Fibroblast of the aortic adventitia (primary cell): ENCODE results near the gene TRIM38. TPM values are rescaled to one million over a fixed set of nuclear protein-coding genes. Genes with fewer than 3 reads are reported as not detected.

Experiments
- DNase-seq: peaks from one replicate; pipeline ENCODE4 v3.0.0-alpha.2; 2010; ENCODE audit warnings: low read depth
- H3K4me3 ChIP-seq: 2 replicates; pipeline ENCODE4 v1.5.1; 2011; ENCODE audit warnings: low read depth, mild to moderate bottlenecking, control low read depth, low read length, moderate library complexity
- total RNA-seq: library from RNA; depleted of rRNA; stranded (reverse); fragments of >200 nt; gene quantifications from 2 replicates; pipeline ENCODE4 v1.2.3, GENCODE V29; 2012; ENCODE audit warnings: low replicate concordance
- TF ChIP-seq, protein P1 (sequence below): IDR thresholded peaks from 2 replicates; pipeline ENCODE4 v1.5.1; 2011; ENCODE audit warnings: mild to moderate bottlenecking, low read length, control low read depth, inconsistent platforms; ENCODE audit not compliant: insufficient read depth

The TRIM38 gene
- total RNA-seq, 1 donor: 12.0 TPM

DNA sequence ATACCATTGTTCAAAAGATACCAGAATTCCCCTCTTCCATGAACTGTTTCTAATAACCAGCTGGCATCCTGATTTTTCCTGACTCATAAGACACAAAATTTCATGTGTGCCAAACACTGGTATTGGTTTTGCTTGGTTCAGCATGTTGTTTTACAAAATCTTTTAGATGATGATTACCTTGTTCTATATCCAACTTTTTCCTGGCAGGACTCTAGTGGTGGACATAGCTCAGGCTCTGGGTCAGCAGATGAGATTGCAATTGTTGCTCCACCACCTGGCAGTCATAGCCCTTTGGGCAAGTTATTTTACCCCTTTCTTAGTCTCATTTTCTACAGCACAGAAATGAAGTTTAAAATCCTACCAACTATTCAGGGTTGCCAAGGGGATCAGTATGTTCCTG is 6.2 kb downstream of the TRIM38 start:
- TF ChIP-seq, protein P1, sequence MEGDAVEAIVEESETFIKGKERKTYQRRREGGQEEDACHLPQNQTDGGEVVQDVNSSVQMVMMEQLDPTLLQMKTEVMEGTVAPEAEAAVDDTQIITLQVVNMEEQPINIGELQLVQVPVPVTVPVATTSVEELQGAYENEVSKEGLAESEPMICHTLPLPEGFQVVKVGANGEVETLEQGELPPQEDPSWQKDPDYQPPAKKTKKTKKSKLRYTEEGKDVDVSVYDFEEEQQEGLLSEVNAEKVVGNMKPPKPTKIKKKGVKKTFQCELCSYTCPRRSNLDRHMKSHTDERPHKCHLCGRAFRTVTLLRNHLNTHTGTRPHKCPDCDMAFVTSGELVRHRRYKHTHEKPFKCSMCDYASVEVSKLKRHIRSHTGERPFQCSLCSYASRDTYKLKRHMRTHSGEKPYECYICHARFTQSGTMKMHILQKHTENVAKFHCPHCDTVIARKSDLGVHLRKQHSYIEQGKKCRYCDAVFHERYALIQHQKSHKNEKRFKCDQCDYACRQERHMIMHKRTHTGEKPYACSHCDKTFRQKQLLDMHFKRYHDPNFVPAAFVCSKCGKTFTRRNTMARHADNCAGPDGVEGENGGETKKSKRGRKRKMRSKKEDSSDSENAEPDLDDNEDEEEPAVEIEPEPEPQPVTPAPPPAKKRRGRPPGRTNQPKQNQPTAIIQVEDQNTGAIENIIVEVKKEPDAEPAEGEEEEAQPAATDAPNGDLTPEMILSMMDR: no peak
- DNase-seq: peak; percentile 84
- no peak overlapping the region for H3K4me3 ChIP-seq

DNA sequence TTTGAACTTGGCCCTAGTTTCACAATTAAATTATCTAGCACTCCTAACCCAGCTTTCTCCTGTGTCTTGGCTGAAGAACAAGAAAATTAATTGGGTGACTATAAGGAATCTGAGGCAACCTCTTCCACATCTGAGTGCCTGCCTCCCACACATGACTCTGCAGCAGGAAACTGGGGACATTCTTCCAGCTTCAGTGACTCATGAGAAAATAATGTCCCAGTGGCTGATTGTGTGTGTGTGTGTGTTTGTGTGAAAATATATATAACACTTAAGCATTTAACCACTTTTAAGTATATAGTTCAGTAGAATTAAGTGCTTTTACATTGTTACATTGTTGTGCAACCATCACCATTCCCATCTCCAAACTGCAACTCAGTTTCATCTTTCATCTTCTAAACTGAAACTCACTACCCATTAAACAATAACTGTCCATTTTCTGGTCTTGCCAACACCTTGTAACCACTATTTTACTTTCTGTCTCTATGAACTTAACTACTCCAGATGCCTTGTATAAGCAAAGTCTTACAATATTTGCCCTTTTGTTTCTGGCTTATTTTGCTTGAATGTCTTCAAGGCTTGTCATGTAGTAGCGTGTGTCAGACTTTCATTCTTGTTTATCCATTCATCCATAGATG is 8.7 kb downstream of the TRIM38 start:
- no peak overlapping the region for H3K4me3 ChIP-seq
- TF ChIP-seq, protein P1: no peak
- peak; percentile 93 for DNase-seq

DNA sequence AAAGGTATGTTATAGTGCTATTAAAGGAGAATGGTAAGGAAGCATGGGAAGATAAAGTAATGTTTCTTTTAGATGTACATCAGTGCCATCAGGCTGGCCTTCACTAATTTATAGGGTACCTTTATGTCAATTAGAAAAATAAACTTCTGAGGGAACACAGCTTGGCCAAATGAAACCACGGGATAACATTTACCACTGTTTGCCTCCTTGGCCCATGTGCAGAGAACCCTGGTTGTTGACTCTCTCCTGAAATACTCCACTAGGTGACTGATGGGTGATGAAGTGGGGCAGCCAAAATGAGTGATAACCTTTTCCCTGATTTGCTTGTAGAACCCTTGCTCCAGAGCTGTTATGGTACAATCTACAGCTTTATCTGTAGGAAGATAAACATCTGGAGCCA is 9.5 kb downstream of the TRIM38 start:
- TF ChIP-seq, protein P1: no peak
- no peak overlapping the region for H3K4me3 ChIP-seq
- DNase-seq: no peak

DNA sequence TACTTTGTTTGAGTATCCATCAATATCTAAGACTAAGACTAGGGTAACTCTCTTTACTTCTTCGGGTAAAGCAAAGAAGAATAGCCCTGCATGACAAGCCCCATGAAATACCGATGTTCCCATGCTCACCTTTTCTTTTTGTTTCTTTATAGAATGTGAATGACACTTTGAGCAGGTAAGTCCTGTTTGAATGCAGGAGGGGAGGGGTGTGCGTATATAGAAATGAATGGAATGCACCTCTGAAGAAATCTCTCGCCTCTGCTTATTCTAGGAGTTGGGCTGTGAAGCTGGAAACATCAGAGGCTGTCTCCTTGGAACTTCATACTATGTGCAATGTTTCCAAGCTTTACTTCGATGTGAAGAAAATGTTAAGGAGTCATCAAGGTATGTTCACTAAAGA is 10.3 kb downstream of the TRIM38 start:
- TF ChIP-seq, protein P1: no peak
- DNase-seq: no peak

DNA sequence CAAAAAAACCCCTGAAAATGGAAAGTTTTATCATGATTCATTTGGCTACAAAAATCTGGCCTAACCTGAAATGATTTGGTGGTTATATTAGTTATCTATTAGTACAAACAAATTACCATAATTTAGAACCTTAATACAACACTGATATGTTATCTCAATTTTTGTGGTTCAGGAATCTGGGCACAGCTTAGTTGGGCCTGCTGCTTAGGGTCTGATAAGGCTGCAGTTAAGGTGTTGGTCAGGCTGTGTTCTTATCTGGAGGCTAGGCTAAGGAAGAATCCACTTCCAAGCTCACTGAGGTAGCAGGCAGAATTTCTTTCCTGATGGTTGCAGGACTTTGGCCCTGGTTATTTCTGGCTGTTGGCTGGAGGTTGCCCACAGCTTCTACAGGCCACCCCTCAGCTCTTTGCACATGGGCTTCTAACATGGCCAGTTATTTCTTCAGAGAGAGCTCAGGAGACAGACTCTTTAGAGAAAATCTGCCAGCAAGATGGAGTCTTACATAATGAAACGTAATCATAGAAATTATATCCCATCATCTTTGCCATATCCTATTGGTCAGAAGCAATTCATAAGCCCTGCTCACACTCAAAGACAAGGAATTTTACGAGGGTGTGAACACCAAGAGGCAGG is 11.4 kb downstream of the TRIM38 start:
- no peak for DNase-seq
- H3K4me3 ChIP-seq: no peak overlapping the region
- TF ChIP-seq, protein P1: no peak

More for the DNA sequence above, 10.3 kb downstream of the TRIM38 start:
- H3K4me3 ChIP-seq: no peak overlapping the region

DNA sequence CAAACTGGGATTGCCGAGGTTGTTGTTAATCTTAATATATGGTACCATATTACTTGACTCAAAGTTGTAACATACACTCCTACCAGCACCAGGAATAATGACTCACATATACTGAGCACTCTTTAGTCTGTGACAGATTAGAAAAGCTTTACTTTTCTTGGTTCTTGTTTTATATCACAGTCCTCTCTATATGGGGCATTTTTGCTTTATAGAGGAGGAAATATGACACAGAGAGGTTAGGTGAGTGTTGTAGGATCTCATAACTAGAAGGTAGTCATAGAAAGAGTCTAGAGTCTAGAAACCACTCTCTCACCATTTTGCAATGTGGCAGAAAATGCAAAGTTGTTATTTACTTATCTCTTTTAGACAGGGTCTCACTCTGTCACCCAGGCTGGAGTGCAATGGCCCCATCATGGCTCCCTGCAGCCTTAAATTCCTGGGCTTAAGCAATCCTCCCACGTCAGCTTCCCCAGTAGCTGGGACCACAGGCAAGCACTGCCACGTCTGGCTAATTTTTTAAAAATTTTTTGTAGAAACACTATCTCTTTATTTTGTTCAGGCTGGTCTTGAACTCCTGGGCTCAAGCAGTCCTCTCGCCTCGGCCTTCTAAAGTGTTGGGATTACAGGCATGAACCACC is 13.4 kb downstream of the TRIM38 start:
- H3K4me3 ChIP-seq: no peak overlapping the region
- DNase-seq: no peak
- TF ChIP-seq, protein P1: no peak
